Measurements from ENCODE around the gene PHACTR2. TPM values are rescaled to one million over a fixed set of nuclear protein-coding genes. Genes with fewer than 3 reads are reported as not detected.
"Not testable (repeated sequence)": the region's sequence is repeated elsewhere in the genome, so short reads cannot be mapped to it uniquely, and the experiment has no call there.

PHACTR2 gene
- total and polyA plus RNA-seq, 7 experiments from 2014 or later, result 10.0 to 42.2 (median 21.7) TPM

DNA sequence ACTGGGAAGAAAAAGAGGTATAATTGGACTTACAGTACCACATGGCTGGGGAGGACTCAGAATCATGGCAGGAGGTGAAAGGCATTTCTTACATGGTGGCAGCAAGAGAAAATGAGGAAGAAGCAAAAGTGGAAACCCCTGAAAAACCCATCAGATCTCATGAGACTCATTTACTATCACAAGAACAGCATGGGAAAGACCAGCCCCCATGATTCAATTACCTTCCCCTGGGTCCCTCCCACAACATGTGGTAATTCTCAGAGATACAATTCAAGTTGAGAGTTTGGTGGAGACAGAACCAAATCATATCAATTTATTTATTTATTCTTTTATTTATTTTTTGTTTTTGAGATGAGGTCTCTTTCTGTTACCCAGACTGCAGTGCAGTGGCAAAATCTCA lies 196.7 kb downstream of the PHACTR2 start:
- H3K9me3 ChIP-seq (ENCODE audit: control insufficient read depth in 2 of 3, low read length in 3 of 3); H3K27ac ChIP-seq (ENCODE audit: low read depth, low read length); H3K27ac Mint-ChIP-seq; H3K4me3 Mint-ChIP-seq; POLR2A ChIA-PET; H3K36me3 ChIP-seq (ENCODE audit: control insufficient read depth in 2 of 3, insufficient read depth in 3 of 3, low read length in 3 of 3); H3K4me3 ChIP-seq (ENCODE audit: low read length); H3K27me3 ChIP-seq (ENCODE audit: control insufficient read depth in 2 of 2, insufficient read depth in 2 of 2, low read length in 2 of 2); DNase-seq; H3K27me3 Mint-ChIP-seq; intact Hi-C loops (cut with micrococcal nuclease); CTCF ChIA-PET; H3K4me1 ChIP-seq (ENCODE audit: control insufficient read depth in 2 of 2, insufficient read depth in 2 of 2, low read length in 2 of 2); ATAC-seq: not testable (repeated sequence)
- H3K36me3 Mint-ChIP-seq, result peaks cover 0 to 14% (median 8%) of the 10 kb centered on the region in 5 donors
- H3K9me3 Mint-ChIP-seq, result peaks cover 0 to 45% (median 10%) of the 10 kb centered on the region in 11 donors
- peaks cover 0 to 13% (median 0%) of the 10 kb centered on the region in 7 donors for H3K4me1 Mint-ChIP-seq

DNA sequence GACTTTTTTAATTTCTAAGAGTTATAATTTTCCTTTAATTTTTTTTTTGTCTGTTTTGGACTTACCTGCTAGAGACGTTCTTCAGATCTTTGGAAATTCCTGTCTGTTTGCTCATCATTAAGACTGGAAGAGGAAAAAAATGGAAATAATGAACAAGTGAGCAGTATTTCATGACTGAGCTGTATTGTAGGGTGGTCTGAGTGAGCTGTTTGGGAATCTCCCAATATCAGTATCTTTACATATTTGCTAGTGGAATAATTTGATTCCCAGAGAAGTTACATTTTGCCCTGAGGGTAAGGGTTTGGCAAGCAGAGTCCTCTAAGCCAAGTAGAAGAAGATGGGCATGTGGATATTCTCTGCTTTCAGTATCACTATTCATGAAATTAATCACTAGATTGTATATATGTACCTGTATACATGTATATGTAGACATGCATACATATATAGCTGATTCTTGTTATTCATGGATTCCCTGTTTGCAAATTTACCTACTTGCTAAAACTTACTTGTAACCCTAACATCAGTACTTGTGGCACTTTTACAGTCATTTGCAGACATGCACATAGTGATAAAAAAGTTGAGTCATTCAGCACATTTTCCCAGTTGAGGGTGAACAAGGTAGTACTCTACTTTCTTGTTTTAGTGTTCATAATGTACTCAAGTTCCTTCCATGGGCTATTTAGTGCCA lies 200.0 kb downstream of the PHACTR2 start:
- intact Hi-C loops (cut with micrococcal nuclease), result no loop called here
- peaks cover 0 to 6% (median 0%) of the 10 kb centered on the region in 7 donors for H3K4me1 Mint-ChIP-seq

GRCh38 chr6:143878272-143878760 lies 200.6 kb downstream of the PHACTR2 start:
- Mint-ChIP-seq H3K27ac (no peak overlapping the region), H3K36me3 (peaks cover 0 to 14% (median 8%) of the 10 kb centered on the region in 5 donors), H3K9me3 (peaks cover 0 to 40% (median 9%) of the 10 kb centered on the region in 11 donors), H3K4me3 (peak overlapping the region in 1 of 10 donors; percentile 42), H3K4me1 (peaks cover 0 to 1% (median 0%) of the 10 kb centered on the region in 7 donors), H3K27me3 (no peaks in the 10 kb centered on the region)
- Histone ChIP-seq H3K27ac (ENCODE audit: low read depth, low read length) (no peak overlapping the region), H3K27me3 (ENCODE audit: control insufficient read depth in 2 of 2, insufficient read depth in 2 of 2, low read length in 2 of 2) (no peaks in the 10 kb centered on the region), H3K9me3 (ENCODE audit: control insufficient read depth in 2 of 3, low read length in 3 of 3) (no peaks in the 10 kb centered on the region), H3K4me3 (ENCODE audit: low read length) (no peak overlapping the region), H3K36me3 (ENCODE audit: control insufficient read depth in 2 of 3, insufficient read depth in 3 of 3, low read length in 3 of 3) (no peaks in the 10 kb centered on the region), H3K4me1 (ENCODE audit: control insufficient read depth in 2 of 2, insufficient read depth in 2 of 2, low read length in 2 of 2) (no peaks in the 10 kb centered on the region)
- no peak for ATAC-seq
- DNase-seq, result no peak
- ChIA-PET POLR2A (no interaction called here), CTCF (no interaction called here)
- intact Hi-C loops (cut with micrococcal nuclease), result no loop called here

More for the DNA sequence above, 200.0 kb downstream of the PHACTR2 start:
- ATAC-seq (no peak), DNase-seq (no peak)
- no peak overlapping the region for H3K4me3 ChIP-seq (ENCODE audit: low read length)
- H3K9me3 ChIP-seq (ENCODE audit: control insufficient read depth in 2 of 3, low read length in 3 of 3), result no peaks in the 10 kb centered on the region
- POLR2A ChIA-PET, result no interaction called here
- H3K36me3 ChIP-seq (ENCODE audit: control insufficient read depth in 2 of 3, insufficient read depth in 3 of 3, low read length in 3 of 3), result no peaks in the 10 kb centered on the region
- no peak overlapping the region for H3K4me3 Mint-ChIP-seq
- peaks cover 0 to 14% (median 8%) of the 10 kb centered on the region in 5 donors for H3K36me3 Mint-ChIP-seq
- no peaks in the 10 kb centered on the region for H3K27me3 ChIP-seq (ENCODE audit: control insufficient read depth in 2 of 2, insufficient read depth in 2 of 2, low read length in 2 of 2)
- no peak overlapping the region for H3K27ac Mint-ChIP-seq
- H3K4me1 ChIP-seq (ENCODE audit: control insufficient read depth in 2 of 2, insufficient read depth in 2 of 2, low read length in 2 of 2), result no peaks in the 10 kb centered on the region
- H3K27ac ChIP-seq (ENCODE audit: low read depth, low read length), result no peak overlapping the region
- H3K27me3 Mint-ChIP-seq, result no peaks in the 10 kb centered on the region
- CTCF ChIA-PET, result no interaction called here
- H3K9me3 Mint-ChIP-seq, result peaks cover 0 to 40% (median 10%) of the 10 kb centered on the region in 11 donors

DNA sequence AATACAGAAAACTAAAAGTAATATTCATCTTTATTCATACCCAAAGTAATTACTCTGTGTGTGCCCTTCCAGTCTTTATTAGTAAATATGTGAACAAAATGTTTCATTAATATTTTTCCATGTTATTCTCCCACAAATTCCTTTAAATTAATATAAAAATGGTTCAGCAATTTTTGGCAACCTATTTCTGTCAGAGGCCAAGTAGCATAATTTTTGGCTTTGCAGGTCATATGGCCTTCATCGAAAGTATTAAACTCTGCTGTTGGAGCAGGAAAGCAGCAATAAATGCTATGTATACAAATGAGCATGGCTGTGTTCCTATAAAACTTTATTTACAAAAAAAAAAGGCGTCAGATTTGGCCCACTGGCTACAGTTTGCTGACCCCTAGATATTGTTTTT lies 202.6 kb downstream of the PHACTR2 start:
- no peak for ATAC-seq
- H3K9me3 Mint-ChIP-seq, result peaks cover 0 to 27% (median 5%) of the 10 kb centered on the region in 11 donors

More for the DNA sequence above, 202.6 kb downstream of the PHACTR2 start:
- no peak overlapping the region for H3K4me3 ChIP-seq (ENCODE audit: low read length)
- no peak for DNase-seq
- no peaks in the 10 kb centered on the region for H3K4me1 ChIP-seq (ENCODE audit: control insufficient read depth in 2 of 2, insufficient read depth in 2 of 2, low read length in 2 of 2)
- Mint-ChIP-seq H3K27me3 (no peaks in the 10 kb centered on the region), H3K36me3 (peaks cover 0 to 7% (median 3%) of the 10 kb centered on the region in 5 donors), H3K27ac (no peak overlapping the region), H3K4me3 (no peak overlapping the region), H3K4me1 (no peaks in the 10 kb centered on the region)
- ChIA-PET CTCF (no interaction called here), POLR2A (no interaction called here)
- intact Hi-C loops (cut with micrococcal nuclease), result no loop called here
- H3K27me3 ChIP-seq (ENCODE audit: control insufficient read depth in 2 of 2, insufficient read depth in 2 of 2, low read length in 2 of 2), result no peaks in the 10 kb centered on the region
- no peaks in the 10 kb centered on the region for H3K36me3 ChIP-seq (ENCODE audit: control insufficient read depth in 2 of 3, insufficient read depth in 3 of 3, low read length in 3 of 3)
- H3K27ac ChIP-seq (ENCODE audit: low read depth, low read length), result no peak overlapping the region
- no peaks in the 10 kb centered on the region for H3K9me3 ChIP-seq (ENCODE audit: control insufficient read depth in 2 of 3, low read length in 3 of 3)

Other genes starting within 250 kb of the PHACTR2 start
- 10 to 100 TPM; 18.4 to 25.8 (median 20.8) TPM for gene ADAT2, start 227.3 kb upstream of the PHACTR2 start, total RNA-seq
- gene ADAT2, start 227.3 kb upstream of the PHACTR2 start, polyA plus RNA-seq, result 1 to 10 TPM; 1.2 to 2.7 TPM
- 10 to 100 TPM; 10.9 to 28.8 (median 19.1) TPM for gene PEX3, start 227.2 kb upstream of the PHACTR2 start, total RNA-seq
- gene PEX3, start 227.2 kb upstream of the PHACTR2 start, polyA plus RNA-seq, result 10 to 100 TPM; 25.4 to 27.3 TPM
- 10 to 100 TPM in 2 of 5 experiments, 1 to 10 TPM in 3; 5.3 to 14.9 (median 6.7) TPM for gene FUCA2, start 166.2 kb upstream of the PHACTR2 start, total RNA-seq
- 1 to 10 TPM; 4.4 to 5.4 TPM for gene FUCA2, start 166.2 kb upstream of the PHACTR2 start, polyA plus RNA-seq
- 10 to 100 TPM; 16.5 to 29.6 (median 22.6) TPM for gene LTV1, start 165.4 kb downstream of the PHACTR2 start, total RNA-seq
- gene LTV1, start 165.4 kb downstream of the PHACTR2 start, polyA plus RNA-seq, result 10 to 100 TPM; 20.6 to 23.4 TPM
- under 1 TPM in 1 of 5 experiments, not detected in 4; 0.49 TPM for gene ZC2HC1B, start 186.5 kb downstream of the PHACTR2 start, total RNA-seq
- not detected for gene ZC2HC1B, start 186.5 kb downstream of the PHACTR2 start, polyA plus RNA-seq

Data from naive thymus-derived CD4-positive, alpha-beta T cell (primary cell).